OCI-LY3 (cell line): Measurements from ENCODE around the gene F5.

Experiments used
- CTCF ChIP-seq: fragments of 200-600, 300-600 bp; sonication (generic); IDR thresholded peaks from 2 replicates; pipeline ENCODE4 v1.5.1; 2014; ENCODE audit warnings: antibody characterized with exemption, low read length, low read depth
- EZH2phosphoT487 ChIP-seq: fragments of 200-600 bp; shearing (Covaris generic); IDR thresholded peaks from 2 replicates; pipeline ENCODE4 v1.6.1; 2018; ENCODE audit warnings: antibody characterized with exemption, mixed run types, low read depth

- TF ChIP-seq CTCF, result peak; percentile 83
- TF ChIP-seq EZH2phosphoT487, result no peak
Measured at GRCh38 chr1:169546087-169546995, 39.9 kb downstream of the F5 start.
